Panc1 (cell line): ENCODE data around the gene GIMAP6.

Experiments
- CTCF ChIP-seq: fragments of 450-650 bp; IDR thresholded peaks from 2 replicates; pipeline ENCODE4 v1.5.1; 2017; ENCODE audit warnings: mild to moderate bottlenecking
- POLR2AphosphoS5 ChIP-seq: IDR thresholded peaks from 2 replicates; pipeline ENCODE4 v1.6.1; 2012; ENCODE audit warnings: mild to moderate bottlenecking, low read depth, low read length, moderate library complexity

DNA sequence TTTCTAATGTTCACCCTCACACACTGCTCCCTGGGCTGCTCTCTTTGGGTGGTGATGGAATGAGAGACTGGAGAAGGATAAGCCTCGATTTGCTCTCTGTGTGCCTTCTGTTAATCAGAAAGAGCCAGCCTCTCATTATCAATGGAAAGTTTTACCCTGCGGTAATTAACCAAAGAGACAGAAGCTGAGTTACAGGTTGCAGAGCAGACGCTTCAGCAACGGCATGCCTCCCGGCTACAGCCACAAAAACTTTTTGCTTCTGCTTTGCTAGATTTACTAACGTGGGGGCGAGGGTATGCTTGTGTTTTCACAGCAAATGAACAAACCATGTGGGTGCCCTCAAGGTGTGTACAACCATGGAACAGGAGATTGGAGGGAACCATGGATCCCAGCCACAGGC is 47.0 kb downstream of the GIMAP6 start:
- TF ChIP-seq CTCF = no peak
- no peak for TF ChIP-seq POLR2AphosphoS5
